ENCODE measurements around the gene IZUMO4. TPM values are rescaled to one million over a fixed set of nuclear protein-coding genes. Genes with fewer than 3 reads are reported as not detected.

IZUMO4 gene
- polyA plus RNA-seq, 1 donor from 2014 or later, result 39.3 TPM

DNA sequence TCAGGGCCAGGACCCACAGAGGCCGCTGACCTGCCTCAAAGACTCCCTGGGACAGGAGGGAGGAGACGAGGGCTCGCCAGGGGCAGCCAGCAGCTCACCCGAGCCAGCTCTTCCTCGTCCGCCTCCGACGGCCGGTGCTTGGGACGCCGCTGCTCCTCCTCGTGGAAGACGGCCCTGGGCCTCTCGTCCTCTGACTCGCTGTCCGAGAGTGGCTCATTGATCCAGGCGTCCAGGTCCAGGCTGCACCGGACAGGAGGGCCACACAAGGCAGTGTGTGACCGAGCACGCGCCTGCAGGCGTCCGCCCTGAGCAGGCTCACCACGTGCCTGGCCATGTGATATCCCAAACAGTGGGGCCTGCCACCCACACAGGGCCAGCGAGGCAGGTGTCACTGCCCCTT is 19.8 kb downstream of the IZUMO4 start:
- Histone ChIP-seq H3K79me2 (replicated peaks; ENCODE audit: insufficient read depth, low read length) (no peaks in the 10 kb centered on the region), H2AFZ (ENCODE audit: low read depth, low read length) (no peak overlapping the region), H4K20me1 (ENCODE audit: insufficient read depth) (no peaks in the 10 kb centered on the region)

DNA sequence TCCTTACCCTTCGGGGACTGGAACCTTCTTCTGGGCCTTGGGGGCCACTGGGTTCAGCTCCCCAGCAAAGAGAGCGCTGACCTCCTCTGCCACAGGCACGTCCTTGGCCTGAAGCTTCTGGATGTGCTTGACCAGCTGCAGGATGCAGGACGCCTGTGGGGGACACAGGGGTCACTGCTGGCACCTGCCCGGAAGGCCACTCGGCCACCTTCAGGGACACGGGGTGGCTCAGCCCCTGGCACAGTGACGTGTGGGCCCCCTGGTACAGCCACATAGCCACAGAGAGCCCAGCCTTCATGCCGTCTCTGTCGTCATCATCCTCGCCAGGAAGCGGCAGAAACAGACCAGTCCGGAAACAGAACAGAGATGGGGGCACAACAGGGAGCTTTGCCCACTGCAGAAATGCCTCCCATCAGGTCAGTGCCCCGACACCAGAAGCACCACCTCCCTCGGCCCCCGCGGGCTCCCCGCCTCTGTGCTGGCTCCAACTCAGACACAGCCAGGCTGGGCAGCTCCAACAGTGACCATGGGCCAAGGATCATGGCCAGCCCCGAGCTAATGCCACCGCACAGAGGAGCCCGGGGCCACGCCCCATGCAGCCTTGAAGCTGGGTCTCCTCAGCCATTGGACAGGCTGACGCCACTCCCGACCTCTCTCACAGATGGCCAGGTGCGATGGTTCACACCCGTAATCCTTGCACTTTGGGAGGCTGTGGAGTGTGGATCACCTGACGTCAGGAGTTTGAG is 20.7 kb downstream of the IZUMO4 start:
- TF ChIP-seq, protein P1, sequence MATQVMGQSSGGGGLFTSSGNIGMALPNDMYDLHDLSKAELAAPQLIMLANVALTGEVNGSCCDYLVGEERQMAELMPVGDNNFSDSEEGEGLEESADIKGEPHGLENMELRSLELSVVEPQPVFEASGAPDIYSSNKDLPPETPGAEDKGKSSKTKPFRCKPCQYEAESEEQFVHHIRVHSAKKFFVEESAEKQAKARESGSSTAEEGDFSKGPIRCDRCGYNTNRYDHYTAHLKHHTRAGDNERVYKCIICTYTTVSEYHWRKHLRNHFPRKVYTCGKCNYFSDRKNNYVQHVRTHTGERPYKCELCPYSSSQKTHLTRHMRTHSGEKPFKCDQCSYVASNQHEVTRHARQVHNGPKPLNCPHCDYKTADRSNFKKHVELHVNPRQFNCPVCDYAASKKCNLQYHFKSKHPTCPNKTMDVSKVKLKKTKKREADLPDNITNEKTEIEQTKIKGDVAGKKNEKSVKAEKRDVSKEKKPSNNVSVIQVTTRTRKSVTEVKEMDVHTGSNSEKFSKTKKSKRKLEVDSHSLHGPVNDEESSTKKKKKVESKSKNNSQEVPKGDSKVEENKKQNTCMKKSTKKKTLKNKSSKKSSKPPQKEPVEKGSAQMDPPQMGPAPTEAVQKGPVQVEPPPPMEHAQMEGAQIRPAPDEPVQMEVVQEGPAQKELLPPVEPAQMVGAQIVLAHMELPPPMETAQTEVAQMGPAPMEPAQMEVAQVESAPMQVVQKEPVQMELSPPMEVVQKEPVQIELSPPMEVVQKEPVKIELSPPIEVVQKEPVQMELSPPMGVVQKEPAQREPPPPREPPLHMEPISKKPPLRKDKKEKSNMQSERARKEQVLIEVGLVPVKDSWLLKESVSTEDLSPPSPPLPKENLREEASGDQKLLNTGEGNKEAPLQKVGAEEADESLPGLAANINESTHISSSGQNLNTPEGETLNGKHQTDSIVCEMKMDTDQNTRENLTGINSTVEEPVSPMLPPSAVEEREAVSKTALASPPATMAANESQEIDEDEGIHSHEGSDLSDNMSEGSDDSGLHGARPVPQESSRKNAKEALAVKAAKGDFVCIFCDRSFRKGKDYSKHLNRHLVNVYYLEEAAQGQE (IDR thresholded peaks at IDR 0.05; ENCODE audit: borderline replicate concordance), result no peak
- TF ChIP-seq TAF1 (IDR thresholded peaks at IDR 0.05; ENCODE audit: low read depth) (no peak), POLR2AphosphoS5 (IDR thresholded peaks at IDR 0.05) (no peak), EZH2 (IDR thresholded peaks at IDR 0.05; ENCODE audit: borderline replicate concordance, insufficient read depth, low read length, poor library complexity, severe bottlenecking) (no peak), SMC3 (conservative IDR thresholded peaks at IDR 0.05; ENCODE audit: poor library complexity) (no peak), MXI1 (conservative IDR thresholded peaks at IDR 0.05; ENCODE audit: poor library complexity, severe bottlenecking) (no peak), EP300 (conservative IDR thresholded peaks at IDR 0.05; ENCODE audit: poor library complexity, severe bottlenecking) (no peak), RAD21 (conservative IDR thresholded peaks at IDR 0.05) (no peak)
- TF ChIP-seq, protein P2, sequence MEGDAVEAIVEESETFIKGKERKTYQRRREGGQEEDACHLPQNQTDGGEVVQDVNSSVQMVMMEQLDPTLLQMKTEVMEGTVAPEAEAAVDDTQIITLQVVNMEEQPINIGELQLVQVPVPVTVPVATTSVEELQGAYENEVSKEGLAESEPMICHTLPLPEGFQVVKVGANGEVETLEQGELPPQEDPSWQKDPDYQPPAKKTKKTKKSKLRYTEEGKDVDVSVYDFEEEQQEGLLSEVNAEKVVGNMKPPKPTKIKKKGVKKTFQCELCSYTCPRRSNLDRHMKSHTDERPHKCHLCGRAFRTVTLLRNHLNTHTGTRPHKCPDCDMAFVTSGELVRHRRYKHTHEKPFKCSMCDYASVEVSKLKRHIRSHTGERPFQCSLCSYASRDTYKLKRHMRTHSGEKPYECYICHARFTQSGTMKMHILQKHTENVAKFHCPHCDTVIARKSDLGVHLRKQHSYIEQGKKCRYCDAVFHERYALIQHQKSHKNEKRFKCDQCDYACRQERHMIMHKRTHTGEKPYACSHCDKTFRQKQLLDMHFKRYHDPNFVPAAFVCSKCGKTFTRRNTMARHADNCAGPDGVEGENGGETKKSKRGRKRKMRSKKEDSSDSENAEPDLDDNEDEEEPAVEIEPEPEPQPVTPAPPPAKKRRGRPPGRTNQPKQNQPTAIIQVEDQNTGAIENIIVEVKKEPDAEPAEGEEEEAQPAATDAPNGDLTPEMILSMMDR (IDR thresholded peaks at IDR 0.05; ENCODE audit: poor library complexity, severe bottlenecking), result no peak
- H3K9me2 ChIP-seq (ENCODE audit: insufficient read depth, low read length), result no peaks in the 10 kb centered on the region
- no peaks in the 10 kb centered on the region for H3K9me3 ChIP-seq (ENCODE audit: low read length)
- no peaks in the 10 kb centered on the region for H4K20me1 ChIP-seq (ENCODE audit: insufficient read depth)
- H3K36me3 ChIP-seq (ENCODE audit: insufficient read depth, low read length), result no peaks in the 10 kb centered on the region
- H3K27ac ChIP-seq (ENCODE audit: low read length), result no peak overlapping the region
- no peak overlapping the region for H2AFZ ChIP-seq (ENCODE audit: low read depth, low read length)
- no peak overlapping the region for H3K4me2 ChIP-seq (ENCODE audit: low read length)
- no peak overlapping the region for H3K9ac ChIP-seq (ENCODE audit: low read length)
- H3F3A ChIP-seq (ENCODE audit: insufficient read depth, low read length, poor library complexity, severe bottlenecking), result no peaks in the 10 kb centered on the region
- H3K79me2 ChIP-seq (replicated peaks; ENCODE audit: insufficient read depth, low read length), result no peaks in the 10 kb centered on the region
- H3K27me3 ChIP-seq (ENCODE audit: insufficient read depth, low read depth, low read length), result no peaks in the 10 kb centered on the region
- no peak overlapping the region for H3K4me3 ChIP-seq (ENCODE audit: low read length)

More for the DNA sequence above, 19.8 kb downstream of the IZUMO4 start:
- Histone ChIP-seq H3K9me2 (ENCODE audit: insufficient read depth, low read length) (no peaks in the 10 kb centered on the region), H3K4me2 (ENCODE audit: low read length) (no peak overlapping the region), H3K9me3 (ENCODE audit: low read length) (no peaks in the 10 kb centered on the region), H3K27me3 (ENCODE audit: insufficient read depth, low read depth, low read length) (no peaks in the 10 kb centered on the region), H3F3A (ENCODE audit: insufficient read depth, low read length, poor library complexity, severe bottlenecking) (no peaks in the 10 kb centered on the region), H3K36me3 (ENCODE audit: insufficient read depth, low read length) (no peaks in the 10 kb centered on the region), H3K27ac (ENCODE audit: low read length) (no peak overlapping the region), H3K9ac (ENCODE audit: low read length) (no peak overlapping the region), H3K4me3 (ENCODE audit: low read length) (no peak overlapping the region)
- no peak for TF ChIP-seq RAD21 (conservative IDR thresholded peaks at IDR 0.05)
- TF ChIP-seq POLR2AphosphoS5 (IDR thresholded peaks at IDR 0.05), result no peak
- TF ChIP-seq, protein P2 (IDR thresholded peaks at IDR 0.05; ENCODE audit: poor library complexity, severe bottlenecking), result no peak
- TF ChIP-seq MXI1 (conservative IDR thresholded peaks at IDR 0.05; ENCODE audit: poor library complexity, severe bottlenecking), result no peak
- no peak for TF ChIP-seq SMC3 (conservative IDR thresholded peaks at IDR 0.05; ENCODE audit: poor library complexity)
- TF ChIP-seq EP300 (conservative IDR thresholded peaks at IDR 0.05; ENCODE audit: poor library complexity, severe bottlenecking), result no peak
- TF ChIP-seq, protein P1 (IDR thresholded peaks at IDR 0.05; ENCODE audit: borderline replicate concordance), result no peak
- TF ChIP-seq EZH2 (IDR thresholded peaks at IDR 0.05; ENCODE audit: borderline replicate concordance, insufficient read depth, low read length, poor library complexity, severe bottlenecking), result no peak
- TF ChIP-seq TAF1 (IDR thresholded peaks at IDR 0.05; ENCODE audit: low read depth), result no peak
